Heart right ventricle (tissue), 16 donors: ENCODE results near the gene TBRG4. TPM values are rescaled to one million over a fixed set of nuclear protein-coding genes. Genes with fewer than 3 reads are reported as not detected.

Experiments used
- ATAC-seq, 8 donors: fragments of 200-7000 bp; cut with Tn5 transposase; one replicate each; pipeline ENCODE4 v1.9.1; 2020; ENCODE audit warnings: mild to moderate bottlenecking in 8 of 8, moderate library complexity in 8 of 8, moderate number of reproducible peaks in 1 of 8
- DNase-seq, 2 donors: peaks; one replicate each; pipeline ENCODE4 v3.0.0-alpha.2; 2020
- H3K27ac ChIP-seq, 10 donors: fragments of 200-600 bp; sonication (generic) in 2 of 10; one replicate each; pipeline versions ENCODE4 v1.5.0 to v1.8.0; 2020 to 2022; ENCODE audit warnings: mild to moderate bottlenecking in 3 of 10
- H3K27me3 ChIP-seq, 7 donors: fragments of 200-600 bp; one replicate each; pipeline ENCODE4 v1.8.0; 2021 to 2022; ENCODE audit warnings: mild to moderate bottlenecking in 2 of 7
- H3K36me3 ChIP-seq, 9 donors: fragments of 200-600 bp; sonication (generic) in 1 of 9; one replicate each; pipeline versions ENCODE4 v1.5.0 to v1.8.0; 2020 to 2022; ENCODE audit warnings: mild to moderate bottlenecking in 2 of 9
- H3K4me1 ChIP-seq, 9 donors: fragments of 200-600 bp; sonication (generic) in 1 of 9; one replicate each; pipeline versions ENCODE4 v1.5.0 to v1.8.0; 2020 to 2022; ENCODE audit warnings: mild to moderate bottlenecking in 4 of 9
- H3K4me3 ChIP-seq, 10 donors: fragments of 200-600 bp; sonication (generic) in 2 of 10; one replicate each; pipeline versions ENCODE4 v1.5.0 to v1.8.0; 2020 to 2022; ENCODE audit warnings: mild to moderate bottlenecking in 7 of 10, moderate library complexity in 2 of 10
- H3K9me3 ChIP-seq, 11 donors: fragments of 200-600 bp in 10 of 11; sonication (generic) in 2 of 11; one replicate each; pipeline versions ENCODE4 v1.5.0 to v1.8.0; 2013 to 2022; ENCODE audit warnings: mild to moderate bottlenecking in 2 of 11, control low read depth in 1 of 11, moderate library complexity in 1 of 11
- CTCF ChIP-seq, 9 donors: fragments of 200-600 bp; sonication (generic) in 2 of 9; IDR thresholded peaks; one replicate each; pipeline versions ENCODE4 v1.5.0 to v1.8.0; 2021 to 2022; ENCODE audit warnings: antibody characterized with exemption in 9 of 9, mild to moderate bottlenecking in 5 of 9, moderate library complexity in 1 of 9
- WGBS, 2 donors: extraction: QIAGEN DNeasy Blood & Tissue Kit; methylation state at CpG; one replicate each; pipeline ENCODE4 v1.1.7; 2013; ENCODE audit warnings: inconsistent platforms in 1 of 2; 5-methylcytosine and 5-hydroxymethylcytosine counted together
- intact Hi-C, 10 donors: fragments of 100-400 bp; cut with DNase I; formaldehyde crosslinking; loops; one replicate each; pipeline versions ENCODE4 v1.11.1 to v1.14.2; 2022
- polyA plus RNA-seq, 2 donors: library from polyadenylated mRNA; stranded (reverse); fragments of 200-250 nt; gene quantifications; one replicate each; pipeline ENCODE4 v1.2.3, GENCODE V29; 2013
- total RNA-seq, 10 donors: library from RNA; stranded (reverse); fragmentation: NEBNext Ultra II Directional in 3 of 10; extraction: Animal tissue kit (Norgen Biotek cat#: 25700) in 3 of 10; gene quantifications; one replicate each; pipeline versions ENCODE4 v1.2.1 to v1.2.4, GENCODE V29; 2021 to 2023
- donor health status: Arrhythmogenic right ventricular cardiomyopathy.
- donor health status: ischemic (EF 13 %, LVEDD 7.1; RV severe dilation, severe dysfunction).
- donor health status: healthy with polysubstance abuse.
- donor health status: DM: no; HTN: yes; CAD: no.
- donor health status: DM: no; HTN: no; CAD: no.
- donor health status: ischemic (EF 25% LVEDD 6.9; RV normal size, moderate dysfunction).
- donor health status: ischemic (EF 25% LVEDD 5.7; RV mildly dilated, moderate dysfunction).
- donor health status: healthy.
- donor health status: DM: yes; HTN: yes; CAD: no.
- donor health status: Ischemic cardiomyopathy.
- donor health status: ischemic (EF 35%, LVEDD 5.7; RV mildly dilated, moderate dysfunction).
- donor health status: nonischemic (EF 11% LVEDD 7.7; RV severe dilation, severe dysfunction).
- donor health status: DM: yes; HTN: yes; CAD: no.
- donor health status: PGD.
- donor health status: ischemic (EF 29% LVEDD 5.4; RV normal size, mild dysfunction).
- donor health status: nonischemic (EF 23%, LVEDD 6.1; RV moderate dilation, normal function).

Gene TBRG4
- total and polyA plus RNA-seq, 12 donors = 57.1 to 93.9 (median 67.4) TPM

GRCh38 chr7:45105588-45106188 is 5.8 kb downstream of the TBRG4 start:
- no peak for DNase-seq
- peaks cover 7 to 90% (median 79%) of the 10 kb centered on the region in 9 donors for H3K36me3 ChIP-seq
- peak overlapping the region in 2 of 10 donors; percentile 26 to 36 for H3K27ac ChIP-seq
- 88 to 89% methylated on average over 8 of the region's 8 CpGs for WGBS, 2 donors
- no peak for TF ChIP-seq CTCF (IDR thresholded peaks at IDR 0.05)
- no peaks in the 10 kb centered on the region for H3K9me3 ChIP-seq
- intact Hi-C loops = loop anchor here in 1 of 10 donors (10.0 kb wide), 1 partner anchor 91 kb away; no protein-coding TSS in a partner anchor
- H3K4me1 ChIP-seq = peaks cover 9 to 68% (median 44%) of the 10 kb centered on the region in 9 donors
- no peak overlapping the region for H3K4me3 ChIP-seq
- no peaks in the 10 kb centered on the region for H3K27me3 ChIP-seq
- ATAC-seq = peak in 5 of 8 donors; percentile 29 to 71 (median 45)

- Histone ChIP-seq H3K27ac (peak overlapping the region in 2 of 10 donors; percentile 26 to 36), H3K27me3 (no peaks in the 10 kb centered on the region), H3K4me3 (no peak overlapping the region), H3K9me3 (no peaks in the 10 kb centered on the region), H3K36me3 (peaks cover 12 to 97% (median 86%) of the 10 kb centered on the region in 9 donors), H3K4me1 (peaks cover 7 to 62% (median 38%) of the 10 kb centered on the region in 9 donors)
- TF ChIP-seq CTCF (IDR thresholded peaks at IDR 0.05) = no peak
- 93 to 95% methylated on average over 12 of the region's 12 CpGs for WGBS, 2 donors
- intact Hi-C loops = loop anchor here in 1 of 10 donors (10.0 kb wide), 1 partner anchor 90 kb away; no protein-coding TSS in a partner anchor
- ATAC-seq (peak in 1 of 8 donors; percentile 19), DNase-seq (no peak)
Measured at GRCh38 chr7:45104844-45105587, 6.5 kb downstream of the TBRG4 start.

GRCh38 chr7:45103958-45104843 is 7.3 kb downstream of the TBRG4 start:
- peak overlapping the region in 1 of 10 donors; percentile 28 for H3K27ac ChIP-seq
- peaks cover 12 to 100% (median 93%) of the 10 kb centered on the region in 9 donors for H3K36me3 ChIP-seq
- WGBS, 2 donors = 91% methylated on average over 17 of the region's 17 CpGs
- H3K4me3 ChIP-seq = no peak overlapping the region
- no peaks in the 10 kb centered on the region for H3K27me3 ChIP-seq
- peak in 5 of 8 donors; percentile 4 to 55 (median 26) for ATAC-seq
- TF ChIP-seq CTCF (IDR thresholded peaks at IDR 0.05) = no peak
- peaks cover 7 to 55% (median 31%) of the 10 kb centered on the region in 9 donors for H3K4me1 ChIP-seq
- H3K9me3 ChIP-seq = no peaks in the 10 kb centered on the region
- intact Hi-C loops = loop anchor here in 1 of 10 donors (10.0 kb wide), 1 partner anchor 89 kb away; no protein-coding TSS in a partner anchor
- DNase-seq = no peak
